HG02852 (cell line): ENCODE measurements around the gene ZNF793.

Experiments used
- ATAC-seq: cut with Tn5 transposase; IDR thresholded peaks from one replicate; pipeline ENCODE4 v1.9.1; 2021; ENCODE audit warnings: mild to moderate bottlenecking, moderate library complexity; ENCODE audit not compliant: unreplicated experiment

ZNF793 gene

GRCh38 chr19:37564624-37565369, 58.1 kb downstream of the ZNF793 start:
- ATAC-seq = no peak

- ATAC-seq = no peak
These were observed 58.6 kb downstream of the ZNF793 start for GRCh38 chr19:37565370-37565669.

- ATAC-seq = no peak
These were observed 65.5 kb downstream of the ZNF793 start for GRCh38 chr19:37572203-37572602.

GRCh38 chr19:37583340-37583739, 76.6 kb downstream of the ZNF793 start:
- ATAC-seq = no peak
